Stimulated activated CD4-positive, alpha-beta T cell treated with anti-CD3 and anti-CD28 coated beads, Interleukin-1b, Interleukin-23, amount 100 ng/mL, for 48 hours (primary cell): Measurements from ENCODE around the gene ZDHHC14.
"Not testable (repeated sequence)": the region's sequence is repeated elsewhere in the genome, so short reads cannot be mapped to it uniquely, and the experiment has no call there.

Experiments used
- DNase-seq: peaks from one replicate; pipeline ENCODE4 v3.0.0-alpha.2; 2020

Gene ZDHHC14

DNA sequence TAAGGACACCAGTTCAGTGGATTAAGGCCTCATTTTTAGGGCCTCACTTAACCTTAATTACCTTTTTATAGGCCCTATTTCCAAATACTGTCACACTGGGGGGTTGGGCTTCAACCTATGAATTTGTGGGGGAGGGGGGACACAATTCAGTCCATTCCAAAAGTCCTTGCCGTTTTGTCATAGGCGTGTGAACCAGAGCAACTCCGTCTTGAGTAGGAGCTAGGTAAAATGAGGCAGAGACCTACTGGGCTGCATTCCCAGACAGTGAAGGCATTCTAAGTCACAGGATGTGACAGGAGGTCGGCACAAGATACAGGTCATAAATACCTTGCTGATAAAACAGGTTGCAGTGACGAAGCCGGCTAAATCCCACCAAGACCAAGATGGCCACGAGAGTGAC lies 328.6 kb downstream of the ZDHHC14 start:
- no peak for DNase-seq

DNA sequence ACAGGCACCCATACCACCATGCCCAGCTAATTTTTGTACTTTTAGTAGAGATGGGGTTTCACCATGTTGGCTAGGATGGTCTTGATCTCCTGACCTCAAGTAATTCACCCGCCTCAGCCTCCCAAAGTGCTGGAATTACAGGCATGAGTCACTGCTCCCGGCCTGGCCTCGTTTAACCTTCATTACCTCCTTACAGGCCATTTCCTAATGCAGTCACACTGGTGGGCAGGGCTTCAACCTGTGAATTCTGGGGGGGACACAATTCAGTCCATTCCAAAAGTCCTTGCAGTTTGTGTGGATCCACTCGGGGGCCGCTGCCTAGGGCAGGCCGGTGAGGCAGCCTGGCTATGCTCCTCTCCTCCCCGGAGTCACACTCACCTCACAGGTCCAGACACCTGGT lies 329.6 kb downstream of the ZDHHC14 start:
- no peak for DNase-seq

DNA sequence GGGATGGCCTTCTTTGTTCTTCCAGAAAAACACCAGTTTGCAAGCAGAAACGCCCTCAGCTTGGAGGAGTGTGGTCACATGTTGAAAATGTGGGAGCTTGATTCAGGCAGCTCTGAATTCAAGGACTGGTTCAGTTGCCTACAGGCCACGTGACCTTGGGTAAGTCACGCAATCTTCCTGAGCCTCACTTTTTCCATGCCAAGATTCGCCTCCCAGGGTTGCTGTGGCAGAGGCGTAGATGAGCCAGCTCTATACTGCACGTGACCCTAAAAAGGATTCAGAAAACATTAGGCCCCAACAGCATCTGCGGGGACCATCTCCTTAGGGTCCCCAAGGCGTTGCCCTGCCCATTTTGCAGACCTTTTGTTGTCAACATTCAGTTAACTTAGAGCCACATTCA lies 330.1 kb downstream of the ZDHHC14 start:
- DNase-seq = no peak

DNA sequence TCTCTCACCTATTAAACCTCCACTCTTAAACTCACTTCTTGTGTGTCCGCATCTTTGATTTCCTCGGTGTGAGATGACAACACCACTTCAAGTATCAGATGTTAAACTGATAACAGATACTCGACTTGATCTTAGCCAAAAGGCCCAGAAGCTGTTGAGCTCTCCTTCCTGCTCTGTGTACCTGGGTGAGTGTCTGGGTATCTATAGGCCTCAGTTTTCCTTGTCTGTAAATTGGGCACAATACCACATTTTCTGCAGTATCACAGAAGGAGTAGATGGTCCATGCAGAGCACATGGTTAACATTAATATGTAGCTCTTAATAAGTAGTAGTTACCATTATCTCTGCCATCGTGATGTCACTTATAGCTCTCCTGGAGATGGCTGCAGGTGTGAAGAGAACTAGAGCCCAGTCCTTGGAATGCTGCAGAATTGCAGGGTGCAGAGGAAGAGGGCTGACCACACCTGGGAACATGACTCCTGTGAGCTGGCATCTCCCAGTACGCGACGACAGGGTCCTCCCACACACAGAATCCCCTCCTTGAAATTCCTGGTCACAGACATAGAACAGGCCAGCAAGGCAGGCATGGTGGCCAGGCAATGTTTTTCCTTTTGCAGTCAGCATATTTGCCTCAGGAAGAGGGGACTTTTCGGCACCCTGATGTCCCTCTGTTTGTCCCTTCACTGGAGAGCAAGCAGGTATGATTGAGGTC lies 331.8 kb downstream of the ZDHHC14 start:
- DNase-seq = no peak

DNA sequence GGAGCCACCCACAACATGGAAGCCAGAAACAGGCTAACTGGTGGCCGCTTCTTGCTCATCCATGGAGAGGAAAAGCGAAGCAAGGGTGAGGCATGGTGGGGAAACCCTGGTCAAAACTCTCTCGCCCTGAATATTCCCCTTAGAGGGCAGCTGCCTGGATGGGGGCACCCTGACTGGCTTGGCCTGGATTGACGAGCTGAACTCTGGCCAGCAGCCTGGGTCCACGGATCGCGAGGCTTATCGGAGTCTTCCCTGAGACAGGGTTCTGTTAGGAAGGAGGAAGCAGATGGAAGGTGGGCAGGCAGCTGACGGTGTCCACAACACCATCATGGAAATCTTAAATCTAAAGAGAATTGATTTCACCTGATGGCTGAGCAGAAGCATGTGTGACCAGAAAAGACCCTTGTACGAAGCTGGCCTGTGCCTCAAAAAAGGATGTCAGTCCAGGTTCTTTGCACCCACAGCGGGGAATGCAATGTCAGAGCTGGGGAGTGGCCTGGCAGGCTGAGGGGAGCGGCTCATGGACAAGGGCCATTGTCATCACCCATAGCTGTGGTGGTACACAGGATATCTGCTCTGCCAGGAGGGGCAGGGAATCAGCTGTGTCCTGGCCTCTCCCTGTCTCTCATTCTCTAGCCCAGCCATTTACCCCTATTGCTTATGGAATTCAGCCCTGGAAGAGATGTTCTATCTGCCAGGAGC lies 332.6 kb downstream of the ZDHHC14 start:
- DNase-seq = no peak

DNA sequence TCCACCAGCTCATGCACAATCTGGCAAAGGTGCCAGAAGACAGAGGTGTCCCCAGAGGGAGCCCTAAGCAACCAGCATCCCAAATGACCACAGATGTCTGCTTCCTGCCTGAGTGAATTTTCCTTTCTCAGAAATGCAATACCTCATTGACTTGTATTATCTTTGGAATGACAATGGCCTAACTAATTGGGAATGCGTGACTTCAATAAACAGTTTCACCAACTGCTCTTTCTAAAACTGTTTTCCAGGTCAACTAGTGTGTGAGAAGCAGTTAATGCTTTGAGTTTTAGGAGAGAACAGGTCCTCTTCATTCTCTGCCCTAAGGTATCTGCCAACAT lies 333.1 kb downstream of the ZDHHC14 start:
- DNase-seq = no peak

DNA sequence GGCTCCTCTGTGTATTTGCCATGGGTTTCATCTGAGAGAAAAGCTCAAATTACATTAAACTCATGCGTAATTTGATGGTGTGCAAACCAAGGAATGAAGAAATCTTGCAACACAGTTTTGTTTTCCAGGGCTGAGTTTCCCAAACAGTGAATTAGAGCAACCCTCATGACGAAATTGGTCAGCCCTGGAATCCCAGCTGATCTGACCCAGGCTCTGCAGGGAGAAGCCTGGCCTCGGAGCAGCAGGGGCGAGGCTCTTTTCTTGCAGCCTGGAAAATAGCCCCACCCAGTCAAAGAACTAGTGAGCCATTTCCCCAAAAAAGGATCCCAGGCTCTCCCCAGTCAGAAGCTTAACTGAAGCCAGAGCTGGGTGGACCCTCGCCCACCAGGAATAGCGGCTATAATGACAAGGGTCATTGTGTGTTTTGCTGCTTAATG lies 334.8 kb downstream of the ZDHHC14 start:
- no peak for DNase-seq

DNA sequence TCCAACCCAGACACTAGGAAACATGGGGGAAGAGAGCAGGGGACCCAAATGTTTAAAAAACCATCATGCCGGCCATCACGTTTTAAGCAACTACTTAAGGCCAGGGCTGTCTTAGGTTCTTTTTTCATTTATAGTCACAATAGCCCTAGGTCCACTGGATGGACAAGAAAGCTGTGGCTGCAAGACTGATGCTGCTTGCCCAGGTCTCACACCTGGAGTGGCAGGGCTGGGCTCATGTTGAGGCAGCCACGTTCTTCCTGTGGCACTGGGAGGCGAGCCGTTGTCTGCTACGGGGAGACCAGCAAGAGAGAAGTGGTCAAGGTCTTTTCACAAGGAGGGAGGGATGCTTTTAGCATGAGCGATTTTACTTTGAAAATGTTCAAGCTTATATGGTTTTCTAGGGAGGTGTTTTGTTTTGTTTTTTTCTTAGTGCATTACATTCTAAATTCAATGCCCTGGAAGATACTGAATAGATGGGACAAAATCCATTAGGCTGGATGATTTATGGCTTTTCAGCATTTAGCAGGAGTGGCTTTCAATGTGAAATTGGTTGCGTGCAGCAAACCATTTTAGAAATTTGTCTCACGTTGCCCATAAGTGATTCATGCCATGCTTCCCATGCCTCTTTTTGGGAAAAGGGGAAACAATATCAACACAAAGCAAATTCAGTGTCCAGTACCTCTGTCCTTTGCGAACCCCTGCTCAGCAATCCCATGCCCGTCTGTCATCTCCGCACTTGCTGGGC lies 335.4 kb downstream of the ZDHHC14 start:
- DNase-seq = no peak

DNA sequence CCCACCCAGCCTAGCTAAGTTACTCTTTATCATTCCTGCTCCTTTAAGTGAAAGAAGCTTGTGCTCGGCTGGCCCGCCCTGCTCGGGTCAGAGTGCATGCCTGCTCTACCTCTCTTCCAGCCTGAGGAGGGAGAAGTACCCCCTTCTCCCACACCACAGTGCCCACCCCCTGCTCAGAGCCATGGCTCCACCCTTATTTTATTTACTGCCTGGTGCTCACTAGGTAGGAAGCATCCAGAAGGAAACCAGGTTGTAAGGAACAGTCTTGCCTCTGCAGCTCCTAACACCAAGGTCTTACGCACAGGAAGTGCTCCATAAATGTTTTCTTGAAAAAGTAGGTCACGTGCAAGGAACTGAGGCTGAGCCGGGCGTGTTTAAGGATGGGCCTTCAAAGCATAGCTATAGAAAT lies 336.4 kb downstream of the ZDHHC14 start:
- no peak for DNase-seq

DNA sequence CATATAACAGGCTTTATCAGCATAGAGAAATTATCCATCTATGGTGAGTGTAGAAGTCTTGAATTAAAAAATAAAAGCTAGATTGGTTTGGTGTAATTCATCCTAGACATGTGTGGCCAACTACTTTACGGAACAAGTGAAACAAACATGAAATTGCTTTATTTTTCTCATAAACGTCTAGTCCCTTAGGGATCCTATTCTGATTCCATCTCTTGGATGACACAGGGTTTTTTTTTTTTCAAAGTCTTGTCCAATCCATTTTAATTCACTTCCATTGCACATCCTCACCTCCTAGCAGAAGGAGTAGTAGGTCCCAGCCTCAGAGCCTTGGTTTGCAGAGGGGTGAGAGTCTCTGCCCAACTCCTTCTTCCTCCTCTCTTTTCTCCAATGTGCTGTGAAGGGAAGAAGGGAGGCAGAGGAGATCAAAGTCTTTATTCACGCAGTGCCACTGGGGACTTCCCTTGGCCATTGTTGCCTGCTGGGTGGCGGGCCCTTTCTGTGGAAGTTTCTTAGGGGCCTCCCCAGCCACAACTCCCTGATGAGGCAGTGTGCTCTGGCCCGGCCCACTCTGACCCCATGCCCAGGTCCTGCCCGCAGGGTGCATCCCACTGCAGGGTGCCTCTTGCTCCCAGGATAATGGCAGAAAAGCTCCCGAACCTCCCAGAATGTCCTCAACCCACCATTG lies 337.7 kb downstream of the ZDHHC14 start:
- no peak for DNase-seq

DNA sequence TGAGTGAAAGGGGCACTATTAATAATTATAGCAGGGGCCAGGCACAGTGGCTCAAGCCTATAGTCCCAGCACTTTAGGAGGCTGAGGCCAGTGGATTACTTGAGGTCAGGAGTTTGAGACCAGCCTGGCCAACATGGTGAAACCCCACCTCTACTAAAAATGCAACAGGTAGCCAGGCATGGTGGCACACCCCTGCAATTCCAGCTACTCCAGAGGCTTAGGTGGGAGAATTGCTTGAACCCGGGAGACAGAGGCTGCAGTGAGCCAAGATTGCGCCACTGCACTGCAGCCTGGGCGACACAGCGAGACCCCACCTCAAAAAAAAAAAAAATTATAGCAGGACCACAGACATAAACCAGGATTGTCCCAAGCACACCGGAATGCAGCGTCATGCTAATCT lies 340.0 kb downstream of the ZDHHC14 start:
- DNase-seq = not testable (repeated sequence)

DNA sequence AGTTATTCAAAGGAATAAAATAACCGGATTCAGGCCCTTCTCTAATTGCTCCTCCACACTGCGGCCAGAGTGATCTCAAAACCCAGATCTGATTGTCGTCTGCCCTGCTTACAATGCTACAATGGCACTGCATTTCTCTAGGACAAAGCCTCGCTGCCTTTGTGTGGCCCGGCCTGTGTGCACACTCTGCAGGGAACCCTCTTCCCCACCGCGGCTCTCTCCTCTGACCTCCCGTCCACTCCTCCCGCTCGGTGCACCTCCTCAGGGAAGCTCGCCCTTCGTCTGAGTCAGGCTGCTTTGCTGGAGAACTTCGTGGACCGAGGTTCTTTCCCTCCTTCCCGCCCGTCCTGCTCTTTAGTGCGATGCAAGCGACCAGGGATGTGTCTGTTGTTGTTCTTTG lies 340.4 kb downstream of the ZDHHC14 start:
- no peak for DNase-seq

DNA sequence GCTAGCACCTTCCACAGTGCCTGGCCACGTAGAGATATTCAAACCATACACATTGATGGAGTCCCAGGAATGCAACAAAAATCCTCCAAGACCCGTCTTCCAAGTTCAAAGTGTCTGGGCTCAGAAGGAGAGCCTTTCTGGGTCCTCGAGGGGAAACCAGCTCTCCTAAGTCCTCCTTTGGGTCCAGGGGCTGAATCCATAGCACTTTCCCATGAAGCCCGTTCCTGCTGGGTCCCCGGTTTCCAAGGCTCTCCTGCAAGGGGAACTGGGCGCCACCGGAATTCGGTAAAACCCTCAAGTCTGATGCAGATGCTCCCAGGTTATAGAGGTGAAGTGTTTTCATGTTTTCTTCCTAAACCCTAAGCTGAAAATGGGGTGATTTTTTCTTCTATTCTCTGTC lies 340.8 kb downstream of the ZDHHC14 start:
- DNase-seq = no peak

DNA sequence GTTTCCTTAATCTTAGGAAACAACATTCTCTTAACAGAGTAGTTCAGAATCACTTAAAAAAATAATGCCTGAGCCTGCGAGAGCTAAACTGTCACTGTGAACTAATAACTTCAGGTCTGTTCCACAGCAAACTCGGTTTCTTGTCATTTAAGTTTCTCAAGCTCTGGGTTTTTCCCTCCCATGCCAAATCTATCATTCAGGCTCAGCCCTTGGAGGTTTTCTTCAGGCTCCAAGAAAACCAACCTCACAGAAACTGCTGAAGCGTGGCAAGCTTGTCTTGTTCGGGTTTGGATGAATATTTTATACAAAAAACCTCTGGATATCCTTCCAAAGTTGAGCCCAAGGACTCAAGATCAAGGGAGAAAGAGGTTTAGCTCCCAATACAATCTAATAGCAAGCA lies 342.4 kb downstream of the ZDHHC14 start:
- DNase-seq = no peak

DNA sequence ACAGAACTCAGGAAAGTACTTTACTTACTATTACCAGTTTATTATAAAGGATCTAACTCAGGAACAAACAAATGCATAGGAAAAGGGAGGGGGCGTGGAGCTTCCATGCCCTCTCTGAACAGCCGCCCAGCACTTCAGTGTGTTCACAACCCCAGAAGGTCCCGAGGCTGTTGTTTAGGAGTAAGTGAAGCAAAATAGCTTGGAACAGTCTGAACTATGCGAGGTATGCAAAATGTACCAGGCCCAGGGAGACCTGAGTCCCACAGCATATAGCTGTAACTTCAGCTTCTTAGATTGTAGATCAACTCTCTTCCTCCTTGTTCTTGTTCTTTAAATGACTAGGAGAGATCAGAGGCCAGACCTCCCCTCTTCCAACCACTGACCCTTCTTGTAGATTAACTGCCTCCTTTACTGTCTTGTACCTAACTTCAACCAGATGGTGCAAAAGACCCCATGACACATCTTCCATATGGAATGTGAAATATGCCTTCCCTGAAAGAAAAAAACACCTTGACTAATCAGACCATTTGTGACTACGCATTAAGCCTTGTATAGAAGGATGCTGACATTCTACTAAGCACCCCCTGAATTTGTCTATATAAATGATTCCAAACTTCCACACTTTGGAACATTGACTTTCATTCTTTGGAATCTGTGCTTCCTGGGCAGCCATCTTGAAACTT lies 343.3 kb downstream of the ZDHHC14 start:
- no peak for DNase-seq

DNA sequence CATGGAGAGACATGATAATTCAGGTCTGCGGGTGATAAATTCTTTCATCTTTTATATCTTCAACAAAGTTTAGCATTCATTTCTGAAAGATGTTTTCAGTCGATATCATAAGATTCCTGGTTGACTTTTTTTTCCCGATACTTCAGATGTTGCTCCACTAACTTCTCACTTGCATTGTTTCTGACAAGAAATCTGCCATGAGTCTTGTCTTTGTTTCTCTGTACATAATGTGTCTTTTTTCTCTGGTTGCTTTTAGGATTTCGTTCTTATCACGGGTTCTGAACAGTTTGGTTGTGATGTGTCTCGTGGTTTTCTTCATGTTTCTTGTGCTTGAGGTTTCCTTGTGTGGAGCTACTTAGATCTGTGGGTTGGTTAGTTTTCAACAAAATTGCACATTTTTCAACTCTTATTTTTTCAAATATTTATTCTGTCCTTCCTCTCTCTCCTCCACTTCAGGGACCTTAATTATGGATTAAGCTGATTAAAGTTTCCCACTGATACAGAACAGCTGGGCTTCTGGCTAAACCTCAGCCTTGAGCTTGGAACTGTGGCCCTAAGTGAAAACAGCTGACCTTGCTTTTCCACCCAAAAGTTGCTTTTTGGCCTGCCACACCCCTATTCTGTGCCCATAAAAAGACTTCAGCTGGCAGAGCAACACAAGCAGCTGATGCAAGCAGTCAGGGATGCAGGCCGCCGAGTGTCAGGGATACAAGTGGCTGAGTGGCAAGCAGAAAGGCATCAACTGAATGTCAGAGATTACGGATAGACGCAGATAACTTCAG lies 344.2 kb downstream of the ZDHHC14 start:
- DNase-seq = no peak

DNA sequence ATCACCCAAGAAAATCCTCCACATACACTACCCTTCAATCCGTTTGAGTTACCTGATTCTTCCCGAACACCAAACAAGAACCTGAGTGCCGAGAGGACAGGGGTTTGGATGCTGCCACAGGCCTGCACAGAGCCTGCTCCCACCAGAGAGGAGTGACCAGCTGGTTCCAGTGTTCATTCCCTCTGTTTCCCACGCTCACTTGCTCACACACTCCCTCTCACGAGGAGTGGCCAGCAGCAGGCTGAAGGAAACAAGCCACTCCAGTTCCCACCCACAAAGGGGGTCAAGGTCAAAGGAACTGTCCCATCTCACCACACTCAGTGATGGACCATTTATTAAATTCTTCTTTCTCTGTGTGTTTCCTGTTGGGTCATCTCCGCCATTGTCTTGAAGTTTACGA lies 344.8 kb downstream of the ZDHHC14 start:
- DNase-seq = no peak

DNA sequence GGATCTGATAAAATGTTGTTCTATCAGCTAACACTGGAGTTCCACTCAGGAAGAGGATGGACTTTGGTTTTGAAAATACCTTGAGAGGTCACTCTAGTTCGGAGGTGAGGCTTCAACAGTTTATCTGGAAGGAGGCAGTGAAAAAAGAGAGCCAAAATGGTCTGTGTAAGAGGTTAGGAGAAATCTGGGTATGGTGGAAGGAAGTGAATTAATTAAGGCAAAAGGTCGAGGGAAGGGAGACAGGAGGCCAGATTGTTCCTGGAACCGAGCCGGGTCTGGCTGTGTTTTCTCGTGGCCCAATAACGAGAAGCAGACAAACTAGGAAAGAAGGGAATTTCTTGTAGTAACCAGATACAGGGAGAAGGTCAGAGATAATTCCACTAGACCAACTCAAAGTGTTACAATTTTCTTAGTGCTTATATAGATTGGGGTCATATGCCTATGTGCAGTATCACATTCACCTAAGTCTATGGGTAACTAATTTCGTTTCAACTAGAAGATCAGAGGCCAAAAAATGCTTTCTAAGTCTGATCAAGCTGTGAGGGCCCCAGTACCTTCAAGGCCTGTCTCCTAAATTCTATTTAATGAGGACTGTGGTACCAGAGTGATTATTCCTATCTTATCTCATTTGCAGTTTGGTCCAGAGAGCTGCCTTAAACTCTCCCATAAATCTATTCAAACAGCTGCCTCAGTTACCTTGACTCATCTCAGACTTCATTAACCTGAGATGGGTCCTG lies 346.1 kb downstream of the ZDHHC14 start:
- DNase-seq = no peak
